Testis (tissue), 2 donors: ENCODE data around the gene SCIN.

ENCODE experiments used
- POLR2A ChIP-seq: fragments of 450-650 bp; IDR thresholded peaks from one replicate; pipeline ENCODE4 v1.6.1; 2017; ENCODE audit warnings: antibody characterized with exemption, mild to moderate bottlenecking, moderate library complexity
- TF ChIP-seq, protein P1 (sequence below), 3 experiments: fragments of 450-650 bp in 2 of 3; fragments of 200-600 bp in 1 of 3; sonication (generic) in 1 of 3; IDR thresholded peaks; one replicate each; pipeline ENCODE4 v1.5.1; 2016 to 2019; ENCODE audit warnings: antibody characterized with exemption in 3 of 3, mild to moderate bottlenecking in 2 of 3, moderate library complexity in 1 of 3

DNA sequence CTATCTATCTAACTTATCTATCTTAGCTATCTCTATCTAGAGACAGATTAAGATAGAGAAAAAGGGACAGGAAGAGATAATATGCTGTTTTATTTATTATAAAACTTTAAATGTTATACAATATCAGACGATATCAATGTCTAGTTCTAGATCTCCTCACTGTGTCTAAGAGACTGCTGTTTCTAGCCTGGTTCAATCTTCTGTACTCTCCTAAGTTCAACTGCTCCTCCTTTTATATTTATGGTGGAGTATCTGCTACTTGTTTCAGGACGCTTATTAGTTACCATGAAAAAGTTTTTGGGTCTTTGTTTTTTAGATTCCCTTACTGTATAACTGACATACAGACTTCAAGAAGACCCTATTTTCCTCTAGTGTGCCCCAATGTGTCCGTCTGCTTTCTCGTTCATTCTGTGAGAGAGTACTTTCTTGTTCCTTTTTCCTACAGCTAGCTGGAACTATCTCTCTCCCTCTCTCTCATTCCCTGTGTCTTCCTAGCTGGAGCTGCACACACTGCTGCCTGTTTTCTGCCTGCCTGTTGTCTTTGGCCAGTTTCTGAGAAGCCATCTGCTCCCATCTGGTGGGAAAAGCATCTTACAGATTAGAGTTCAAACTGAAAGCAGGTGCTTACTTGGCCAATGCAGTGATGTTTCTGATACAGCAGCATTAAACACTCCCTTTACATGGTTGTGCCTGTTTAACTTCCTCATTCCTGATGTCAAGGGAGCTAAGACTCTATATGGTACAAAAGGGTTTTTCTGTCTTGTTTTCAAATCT is 67.5 kb downstream of the SCIN start:
- no peak for TF ChIP-seq POLR2A
- TF ChIP-seq, protein P1, sequence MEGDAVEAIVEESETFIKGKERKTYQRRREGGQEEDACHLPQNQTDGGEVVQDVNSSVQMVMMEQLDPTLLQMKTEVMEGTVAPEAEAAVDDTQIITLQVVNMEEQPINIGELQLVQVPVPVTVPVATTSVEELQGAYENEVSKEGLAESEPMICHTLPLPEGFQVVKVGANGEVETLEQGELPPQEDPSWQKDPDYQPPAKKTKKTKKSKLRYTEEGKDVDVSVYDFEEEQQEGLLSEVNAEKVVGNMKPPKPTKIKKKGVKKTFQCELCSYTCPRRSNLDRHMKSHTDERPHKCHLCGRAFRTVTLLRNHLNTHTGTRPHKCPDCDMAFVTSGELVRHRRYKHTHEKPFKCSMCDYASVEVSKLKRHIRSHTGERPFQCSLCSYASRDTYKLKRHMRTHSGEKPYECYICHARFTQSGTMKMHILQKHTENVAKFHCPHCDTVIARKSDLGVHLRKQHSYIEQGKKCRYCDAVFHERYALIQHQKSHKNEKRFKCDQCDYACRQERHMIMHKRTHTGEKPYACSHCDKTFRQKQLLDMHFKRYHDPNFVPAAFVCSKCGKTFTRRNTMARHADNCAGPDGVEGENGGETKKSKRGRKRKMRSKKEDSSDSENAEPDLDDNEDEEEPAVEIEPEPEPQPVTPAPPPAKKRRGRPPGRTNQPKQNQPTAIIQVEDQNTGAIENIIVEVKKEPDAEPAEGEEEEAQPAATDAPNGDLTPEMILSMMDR (IDR thresholded peaks at IDR 0.05) = no peak
